ENCODE data around the gene RAC3.

DNA sequence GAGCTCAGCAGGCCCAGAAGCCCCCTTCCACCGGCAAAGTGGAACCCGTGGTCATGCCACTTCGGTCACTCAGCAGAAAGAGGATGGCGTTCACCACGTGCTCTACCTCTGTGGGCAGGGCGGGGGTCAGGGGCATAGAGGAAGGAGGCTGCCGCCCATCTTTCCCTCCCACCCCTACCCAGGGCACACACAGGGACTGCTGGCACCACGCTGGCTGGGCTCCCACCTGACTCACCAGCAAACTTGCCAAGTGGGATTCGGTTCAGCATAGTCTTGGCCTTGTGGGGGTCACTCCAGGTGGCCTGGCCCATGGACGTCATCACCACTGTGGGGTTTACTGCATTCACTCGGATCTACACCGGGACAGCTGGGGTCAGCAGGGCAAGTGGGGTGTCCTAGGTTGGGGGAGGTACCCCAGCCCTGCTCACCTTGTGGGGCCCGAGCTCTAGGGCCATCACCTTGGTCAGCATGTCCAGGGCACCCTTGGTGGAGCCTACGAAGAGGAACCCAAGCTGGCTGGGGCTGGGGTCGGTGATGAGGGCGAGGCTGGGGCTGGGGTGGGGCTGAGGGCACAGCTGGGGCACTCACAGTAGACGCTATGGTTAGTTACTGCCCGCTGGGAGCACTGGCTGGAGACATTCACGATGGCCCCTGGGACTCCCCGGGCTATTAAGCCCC, 4.6 kb downstream of the RAC3 start:
- TF ChIP-seq, protein P1, sequence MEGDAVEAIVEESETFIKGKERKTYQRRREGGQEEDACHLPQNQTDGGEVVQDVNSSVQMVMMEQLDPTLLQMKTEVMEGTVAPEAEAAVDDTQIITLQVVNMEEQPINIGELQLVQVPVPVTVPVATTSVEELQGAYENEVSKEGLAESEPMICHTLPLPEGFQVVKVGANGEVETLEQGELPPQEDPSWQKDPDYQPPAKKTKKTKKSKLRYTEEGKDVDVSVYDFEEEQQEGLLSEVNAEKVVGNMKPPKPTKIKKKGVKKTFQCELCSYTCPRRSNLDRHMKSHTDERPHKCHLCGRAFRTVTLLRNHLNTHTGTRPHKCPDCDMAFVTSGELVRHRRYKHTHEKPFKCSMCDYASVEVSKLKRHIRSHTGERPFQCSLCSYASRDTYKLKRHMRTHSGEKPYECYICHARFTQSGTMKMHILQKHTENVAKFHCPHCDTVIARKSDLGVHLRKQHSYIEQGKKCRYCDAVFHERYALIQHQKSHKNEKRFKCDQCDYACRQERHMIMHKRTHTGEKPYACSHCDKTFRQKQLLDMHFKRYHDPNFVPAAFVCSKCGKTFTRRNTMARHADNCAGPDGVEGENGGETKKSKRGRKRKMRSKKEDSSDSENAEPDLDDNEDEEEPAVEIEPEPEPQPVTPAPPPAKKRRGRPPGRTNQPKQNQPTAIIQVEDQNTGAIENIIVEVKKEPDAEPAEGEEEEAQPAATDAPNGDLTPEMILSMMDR (IDR thresholded peaks at IDR 0.05; ENCODE audit: low read depth, low read length, missing input control): no peak
- TF ChIP-seq, protein P2, sequence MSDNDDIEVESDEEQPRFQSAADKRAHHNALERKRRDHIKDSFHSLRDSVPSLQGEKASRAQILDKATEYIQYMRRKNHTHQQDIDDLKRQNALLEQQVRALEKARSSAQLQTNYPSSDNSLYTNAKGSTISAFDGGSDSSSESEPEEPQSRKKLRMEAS (IDR thresholded peaks at IDR 0.05): no peak
- TF ChIP-seq RAD21 (IDR thresholded peaks at IDR 0.05): no peak
- TF ChIP-seq RXRA (IDR thresholded peaks at IDR 0.05): no peak
- no peak for TF ChIP-seq FOXA1 (IDR thresholded peaks at IDR 0.05)
- TF ChIP-seq SP1 (IDR thresholded peaks at IDR 0.05): no peak
- no peak for TF ChIP-seq TAF1 (conservative IDR thresholded peaks at IDR 0.05)
- TF ChIP-seq, protein P3, sequence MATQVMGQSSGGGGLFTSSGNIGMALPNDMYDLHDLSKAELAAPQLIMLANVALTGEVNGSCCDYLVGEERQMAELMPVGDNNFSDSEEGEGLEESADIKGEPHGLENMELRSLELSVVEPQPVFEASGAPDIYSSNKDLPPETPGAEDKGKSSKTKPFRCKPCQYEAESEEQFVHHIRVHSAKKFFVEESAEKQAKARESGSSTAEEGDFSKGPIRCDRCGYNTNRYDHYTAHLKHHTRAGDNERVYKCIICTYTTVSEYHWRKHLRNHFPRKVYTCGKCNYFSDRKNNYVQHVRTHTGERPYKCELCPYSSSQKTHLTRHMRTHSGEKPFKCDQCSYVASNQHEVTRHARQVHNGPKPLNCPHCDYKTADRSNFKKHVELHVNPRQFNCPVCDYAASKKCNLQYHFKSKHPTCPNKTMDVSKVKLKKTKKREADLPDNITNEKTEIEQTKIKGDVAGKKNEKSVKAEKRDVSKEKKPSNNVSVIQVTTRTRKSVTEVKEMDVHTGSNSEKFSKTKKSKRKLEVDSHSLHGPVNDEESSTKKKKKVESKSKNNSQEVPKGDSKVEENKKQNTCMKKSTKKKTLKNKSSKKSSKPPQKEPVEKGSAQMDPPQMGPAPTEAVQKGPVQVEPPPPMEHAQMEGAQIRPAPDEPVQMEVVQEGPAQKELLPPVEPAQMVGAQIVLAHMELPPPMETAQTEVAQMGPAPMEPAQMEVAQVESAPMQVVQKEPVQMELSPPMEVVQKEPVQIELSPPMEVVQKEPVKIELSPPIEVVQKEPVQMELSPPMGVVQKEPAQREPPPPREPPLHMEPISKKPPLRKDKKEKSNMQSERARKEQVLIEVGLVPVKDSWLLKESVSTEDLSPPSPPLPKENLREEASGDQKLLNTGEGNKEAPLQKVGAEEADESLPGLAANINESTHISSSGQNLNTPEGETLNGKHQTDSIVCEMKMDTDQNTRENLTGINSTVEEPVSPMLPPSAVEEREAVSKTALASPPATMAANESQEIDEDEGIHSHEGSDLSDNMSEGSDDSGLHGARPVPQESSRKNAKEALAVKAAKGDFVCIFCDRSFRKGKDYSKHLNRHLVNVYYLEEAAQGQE (IDR thresholded peaks at IDR 0.05): no peak

All from liver (tissue), 3 donors.